HEK293 (cell line): ENCODE measurements around the gene GGA3.

Source experiments
- HOXA7 ChIP-seq: sonication (generic); formaldehyde crosslinking; IDR thresholded peaks from 2 replicates; pipeline ENCODE4 v1.8.1; 2022; ENCODE audit warnings: missing genetic modification reagents, borderline replicate concordance
- ZEB2 ChIP-seq: fragments of 450-650 bp; formaldehyde crosslinking; IDR thresholded peaks from 2 replicates; pipeline ENCODE4 v1.5.1; 2016; ENCODE audit warnings: missing biosample characterization, missing genetic modification characterization
- ZNF155 ChIP-seq: fragments of 450-650 bp; formaldehyde crosslinking; IDR thresholded peaks from 2 replicates; pipeline ENCODE4 v1.5.1; 2016; ENCODE audit warnings: missing biosample characterization, missing genetic modification characterization
- ZNF239 ChIP-seq: fragments of 450-650 bp; formaldehyde crosslinking; IDR thresholded peaks from 2 replicates; pipeline ENCODE4 v1.5.1; 2016; ENCODE audit warnings: missing biosample characterization, missing genetic modification characterization
- ZNF76 ChIP-seq: fragments of 450-650 bp; formaldehyde crosslinking; IDR thresholded peaks from 2 replicates; pipeline ENCODE4; 2016; ENCODE audit warnings: low read depth, missing biosample characterization, missing genetic modification characterization, borderline replicate concordance
- TF ChIP-seq, protein P1 (sequence below): fragments of 450-650 bp; formaldehyde crosslinking; IDR thresholded peaks from 2 replicates; pipeline ENCODE4 v1.5.1; 2016; ENCODE audit warnings: missing biosample characterization, missing genetic modification characterization
- TF ChIP-seq, protein P2 (sequence below): fragments of 450-650 bp; formaldehyde crosslinking; IDR thresholded peaks from 2 replicates; pipeline ENCODE4 v1.5.1; 2016; ENCODE audit warnings: missing biosample characterization, missing genetic modification characterization
- TF ChIP-seq, protein P3 (sequence below): fragments of 450-650 bp; formaldehyde crosslinking; IDR thresholded peaks from 2 replicates; pipeline ENCODE4 v1.5.1; 2016; ENCODE audit warnings: missing biosample characterization, missing genetic modification characterization

DNA sequence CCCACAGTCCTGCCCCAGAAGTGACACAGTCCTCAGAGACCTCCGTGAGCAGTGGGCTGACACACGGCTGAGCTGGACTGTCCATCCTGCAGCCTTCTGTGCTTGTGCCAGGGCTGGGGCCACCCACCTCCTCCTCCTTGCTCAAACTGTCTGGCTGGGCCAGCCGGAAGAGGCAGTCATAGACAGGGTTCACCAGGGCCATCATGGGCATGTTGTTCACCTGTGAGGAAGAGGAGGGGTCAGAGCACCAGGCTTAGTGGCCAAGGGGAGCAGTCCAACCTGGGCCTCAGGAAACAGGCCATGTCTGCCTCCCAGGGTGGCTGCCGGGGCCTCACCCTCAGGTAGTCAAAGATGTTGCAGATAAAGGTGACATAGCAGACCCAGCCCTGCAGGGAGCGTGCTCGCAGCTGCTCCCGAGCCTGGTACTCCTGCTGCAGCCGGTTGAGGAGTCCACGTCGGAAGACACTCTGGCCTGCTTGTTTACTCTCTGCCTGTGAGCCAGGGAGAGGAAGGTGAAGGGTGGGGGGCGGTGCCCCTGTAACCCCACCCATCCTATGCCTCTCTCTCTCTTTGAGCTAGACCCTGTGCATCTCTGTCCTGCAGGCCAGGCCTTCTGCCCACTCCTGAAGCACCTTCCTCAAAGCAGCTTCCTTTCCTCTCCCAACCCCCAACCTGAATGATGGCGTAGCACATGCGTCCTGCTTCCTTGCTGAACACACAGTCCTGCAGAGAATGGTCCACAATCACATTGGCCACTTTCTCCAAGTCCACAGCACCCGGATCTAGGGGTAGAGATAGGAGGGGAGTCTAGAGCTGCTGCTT lies 6.2 kb upstream of the GGA3 start:
- TF ChIP-seq ZNF239 (tag by site-specific recombination): no peak
- TF ChIP-seq HOXA7 (CRISPR knock-in tag): no peak
- TF ChIP-seq, protein P1, sequence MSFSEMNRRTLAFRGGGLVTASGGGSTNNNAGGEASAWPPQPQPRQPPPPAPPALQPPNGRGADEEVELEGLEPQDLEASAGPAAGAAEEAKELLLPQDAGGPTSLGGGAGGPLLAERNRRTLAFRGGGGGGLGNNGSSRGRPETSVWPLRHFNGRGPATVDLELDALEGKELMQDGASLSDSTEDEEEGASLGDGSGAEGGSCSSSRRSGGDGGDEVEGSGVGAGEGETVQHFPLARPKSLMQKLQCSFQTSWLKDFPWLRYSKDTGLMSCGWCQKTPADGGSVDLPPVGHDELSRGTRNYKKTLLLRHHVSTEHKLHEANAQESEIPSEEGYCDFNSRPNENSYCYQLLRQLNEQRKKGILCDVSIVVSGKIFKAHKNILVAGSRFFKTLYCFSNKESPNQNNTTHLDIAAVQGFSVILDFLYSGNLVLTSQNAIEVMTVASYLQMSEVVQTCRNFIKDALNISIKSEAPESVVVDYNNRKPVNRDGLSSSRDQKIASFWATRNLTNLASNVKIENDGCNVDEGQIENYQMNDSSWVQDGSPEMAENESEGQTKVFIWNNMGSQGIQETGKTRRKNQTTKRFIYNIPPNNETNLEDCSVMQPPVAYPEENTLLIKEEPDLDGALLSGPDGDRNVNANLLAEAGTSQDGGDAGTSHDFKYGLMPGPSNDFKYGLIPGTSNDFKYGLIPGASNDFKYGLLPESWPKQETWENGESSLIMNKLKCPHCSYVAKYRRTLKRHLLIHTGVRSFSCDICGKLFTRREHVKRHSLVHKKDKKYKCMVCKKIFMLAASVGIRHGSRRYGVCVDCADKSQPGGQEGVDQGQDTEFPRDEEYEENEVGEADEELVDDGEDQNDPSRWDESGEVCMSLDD: no peak
- no peak for TF ChIP-seq ZNF76 (tag by site-specific recombination)
- TF ChIP-seq ZEB2 (tag by site-specific recombination): peak; percentile 43; the same call in 1 of the 2 replicates
- TF ChIP-seq, protein P2, sequence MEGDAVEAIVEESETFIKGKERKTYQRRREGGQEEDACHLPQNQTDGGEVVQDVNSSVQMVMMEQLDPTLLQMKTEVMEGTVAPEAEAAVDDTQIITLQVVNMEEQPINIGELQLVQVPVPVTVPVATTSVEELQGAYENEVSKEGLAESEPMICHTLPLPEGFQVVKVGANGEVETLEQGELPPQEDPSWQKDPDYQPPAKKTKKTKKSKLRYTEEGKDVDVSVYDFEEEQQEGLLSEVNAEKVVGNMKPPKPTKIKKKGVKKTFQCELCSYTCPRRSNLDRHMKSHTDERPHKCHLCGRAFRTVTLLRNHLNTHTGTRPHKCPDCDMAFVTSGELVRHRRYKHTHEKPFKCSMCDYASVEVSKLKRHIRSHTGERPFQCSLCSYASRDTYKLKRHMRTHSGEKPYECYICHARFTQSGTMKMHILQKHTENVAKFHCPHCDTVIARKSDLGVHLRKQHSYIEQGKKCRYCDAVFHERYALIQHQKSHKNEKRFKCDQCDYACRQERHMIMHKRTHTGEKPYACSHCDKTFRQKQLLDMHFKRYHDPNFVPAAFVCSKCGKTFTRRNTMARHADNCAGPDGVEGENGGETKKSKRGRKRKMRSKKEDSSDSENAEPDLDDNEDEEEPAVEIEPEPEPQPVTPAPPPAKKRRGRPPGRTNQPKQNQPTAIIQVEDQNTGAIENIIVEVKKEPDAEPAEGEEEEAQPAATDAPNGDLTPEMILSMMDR (tag by site-specific recombination): peak; percentile 75
- TF ChIP-seq, protein P3, sequence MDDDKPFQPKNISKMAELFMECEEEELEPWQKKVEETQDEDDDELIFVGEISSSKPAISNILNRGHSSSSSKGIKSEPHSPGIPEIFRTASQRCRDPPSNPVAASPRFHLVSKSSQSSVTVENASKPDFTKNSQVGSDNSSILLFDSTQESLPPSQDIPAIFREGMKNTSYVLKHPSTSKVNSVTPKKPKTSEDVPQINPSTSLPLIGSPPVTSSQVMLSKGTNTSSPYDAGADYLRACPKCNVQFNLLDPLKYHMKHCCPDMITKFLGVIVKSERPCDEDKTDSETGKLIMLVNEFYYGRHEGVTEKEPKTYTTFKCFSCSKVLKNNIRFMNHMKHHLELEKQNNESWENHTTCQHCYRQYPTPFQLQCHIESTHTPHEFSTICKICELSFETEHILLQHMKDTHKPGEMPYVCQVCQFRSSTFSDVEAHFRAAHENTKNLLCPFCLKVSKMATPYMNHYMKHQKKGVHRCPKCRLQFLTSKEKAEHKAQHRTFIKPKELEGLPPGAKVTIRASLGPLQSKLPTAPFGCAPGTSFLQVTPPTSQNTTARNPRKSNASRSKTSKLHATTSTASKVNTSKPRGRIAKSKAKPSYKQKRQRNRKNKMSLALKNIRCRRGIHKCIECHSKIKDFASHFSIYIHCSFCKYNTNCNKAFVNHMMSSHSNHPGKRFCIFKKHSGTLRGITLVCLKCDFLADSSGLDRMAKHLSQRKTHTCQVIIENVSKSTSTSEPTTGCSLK (tag by site-specific recombination): no peak
- TF ChIP-seq ZNF155: no peak
